K562 (cell line): ENCODE results near the gene PDF. TPM values are rescaled to one million over a fixed set of nuclear protein-coding genes. Genes with fewer than 3 reads are reported as not detected.

Experiments
- CCNT2 ChIP-seq: IDR thresholded peaks from 2 replicates; pipeline ENCODE4 v1.6.1; 2011; ENCODE audit warnings: borderline replicate concordance, low read depth, mild to moderate bottlenecking, moderate library complexity, mixed read lengths, low read length; ENCODE audit not compliant: insufficient read length; ENCODE audit errors: extremely low read depth
- CTBP1 ChIP-seq: fragments of 450-650 bp; IDR thresholded peaks from 2 replicates; pipeline ENCODE4 v1.6.1; 2016; ENCODE audit warnings: borderline replicate concordance
- ESRRB ChIP-seq: fragments of 250-450 bp; sonication (Bioruptor Pico); IDR thresholded peaks from 2 replicates; pipeline ENCODE4 v1.5.0; 2020; ENCODE audit warnings: mild to moderate bottlenecking, moderate library complexity, borderline replicate concordance
- FOXK2 ChIP-seq, 2 experiments: fragments of 450-650 bp; IDR thresholded peaks in 1 of 2; conservative IDR thresholded peaks in 1 of 2; 2 replicates each; pipeline ENCODE4 v1.6.1; 2016; ENCODE audit warnings: low read depth in 2 of 2, mild to moderate bottlenecking in 1 of 2
- JUND ChIP-seq, 2 experiments: IDR thresholded peaks; 2 replicates in 1 of 2; 3 replicates in 1 of 2; pipeline ENCODE4 v1.6.1; 2011; ENCODE audit warnings: borderline replicate concordance in 2 of 2, low read depth in 2 of 2, low read length in 2 of 2, improper control_type of control experiment in 1 of 2, missing biosample characterization in 1 of 2, missing genetic modification characterization in 1 of 2, missing genetic modification reagents in 1 of 2
- MAFG ChIP-seq: fragments of 450-650 bp; conservative IDR thresholded peaks from 2 replicates; pipeline ENCODE4 v1.6.1; 2016; ENCODE audit warnings: missing genetic modification characterization, missing compliant biosample characterization
- MEF2A ChIP-seq: IDR thresholded peaks from 2 replicates; pipeline ENCODE4 v1.6.1; 2011; ENCODE audit warnings: low read depth, mild to moderate bottlenecking, low read length, moderate library complexity; ENCODE audit not compliant: control insufficient read depth
- NFRKB ChIP-seq: fragments of 450-650 bp; IDR thresholded peaks from 2 replicates; pipeline ENCODE4 v1.6.1; 2016; ENCODE audit warnings: low read depth
- NR2F6 ChIP-seq: fragments of 450-650 bp; formaldehyde crosslinking; IDR thresholded peaks from 2 replicates; pipeline ENCODE4 v1.4.0; 2020; ENCODE audit warnings: mild to moderate bottlenecking
- POLR2H ChIP-seq: IDR thresholded peaks from 2 replicates; pipeline ENCODE4 v1.6.1; 2016; ENCODE audit warnings: missing genetic modification characterization, low read depth, mild to moderate bottlenecking, control low read depth, missing compliant biosample characterization, moderate library complexity
- RBM25 ChIP-seq: fragments of 200-400 bp; formaldehyde crosslinking; IDR thresholded peaks from 2 replicates; pipeline ENCODE4 v1.6.1; 2018; ENCODE audit warnings: low read length, low read depth, moderate library complexity; ENCODE audit not compliant: severe bottlenecking
- SREBF1 ChIP-seq: fragments of 150-350 bp; IDR thresholded peaks from 2 replicates; pipeline ENCODE4 v1.6.1; 2014; ENCODE audit warnings: antibody characterized with exemption, low read depth, low read length, borderline replicate concordance
- THRAP3 ChIP-seq: fragments of 450-650 bp; IDR thresholded peaks from 2 replicates; pipeline ENCODE4 v1.6.1; 2016; ENCODE audit warnings: mild to moderate bottlenecking, inconsistent platforms, borderline replicate concordance
- YBX1 ChIP-seq: fragments of 450-650 bp; IDR thresholded peaks from 2 replicates; pipeline ENCODE4 v1.7.1; 2016; ENCODE audit warnings: mild to moderate bottlenecking
- ZNF174 ChIP-seq: fragments of 250-450 bp; sonication (Bioruptor Pico); IDR thresholded peaks from 2 replicates; pipeline ENCODE4 v1.4.0; 2020; ENCODE audit warnings: mild to moderate bottlenecking
- polyA plus RNA-seq, 8 experiments: library from polyadenylated mRNA; depleted of rRNA in 4 of 8; stranded (reverse) in 5 of 8; unstranded in 3 of 8; fragments of >200 nt; fragmentation: Nextera tagmentation in 2 of 8; fragmentation: Illumina TruSeq in 1 of 8; extraction: Ambion mirVana in 2 of 8; extraction: Trizol in 1 of 8; gene quantifications; 2 replicates each; pipeline versions ENCODE4 v1.2.1 to v1.2.3, GENCODE V29; 2011 to 2014; ENCODE audit warnings: inconsistent platforms in 1 of 8, missing spikeins in 1 of 8
- total RNA-seq, 7 experiments: library from RNA; depleted of rRNA in 6 of 7; stranded (reverse); fragments of >200 nt in 6 of 7; fragmentation: Illumina TruSeq in 2 of 7; extraction: Trizol in 2 of 7; gene quantifications; 2 replicates each; pipeline versions ENCODE4 v1.2.1 to v1.2.3, GENCODE V29; 2011 to 2021; ENCODE audit warnings: low replicate concordance in 1 of 7
- TF ChIP-seq, protein P1 (sequence below), 2 experiments: IDR thresholded peaks; 2 replicates each; pipeline ENCODE4 v1.6.1; 2011; ENCODE audit warnings: borderline replicate concordance in 1 of 2, control low read depth in 1 of 2, low read depth in 1 of 2, low read length in 1 of 2, mild to moderate bottlenecking in 1 of 2, mixed read lengths in 1 of 2, moderate library complexity in 1 of 2; ENCODE audit not compliant: insufficient read depth in 1 of 2, insufficient read length in 1 of 2, poor library complexity in 1 of 2, severe bottlenecking in 1 of 2; ENCODE audit errors: extremely low read depth in 1 of 2
- TF ChIP-seq, protein P2 (sequence below): fragments of 200-800 bp; sonication (Bioruptor generic); IDR thresholded peaks from 2 replicates; pipeline ENCODE4 v1.6.1; 2017; ENCODE audit warnings: missing genetic modification characterization, missing compliant biosample characterization
- TF ChIP-seq, protein P3 (sequence below): sonication (generic); formaldehyde crosslinking; IDR thresholded peaks from 2 replicates; pipeline ENCODE4 v1.8.0; 2022; ENCODE audit warnings: mild to moderate bottlenecking, low read depth, missing genetic modification reagents

The PDF gene
- total and polyA plus RNA-seq, 9 of the 15 experiments (the other 6 are each of a cell fraction or from before 2014, with no cell fraction given) = 0.15 to 72.4 (median 5.6) TPM

DNA sequence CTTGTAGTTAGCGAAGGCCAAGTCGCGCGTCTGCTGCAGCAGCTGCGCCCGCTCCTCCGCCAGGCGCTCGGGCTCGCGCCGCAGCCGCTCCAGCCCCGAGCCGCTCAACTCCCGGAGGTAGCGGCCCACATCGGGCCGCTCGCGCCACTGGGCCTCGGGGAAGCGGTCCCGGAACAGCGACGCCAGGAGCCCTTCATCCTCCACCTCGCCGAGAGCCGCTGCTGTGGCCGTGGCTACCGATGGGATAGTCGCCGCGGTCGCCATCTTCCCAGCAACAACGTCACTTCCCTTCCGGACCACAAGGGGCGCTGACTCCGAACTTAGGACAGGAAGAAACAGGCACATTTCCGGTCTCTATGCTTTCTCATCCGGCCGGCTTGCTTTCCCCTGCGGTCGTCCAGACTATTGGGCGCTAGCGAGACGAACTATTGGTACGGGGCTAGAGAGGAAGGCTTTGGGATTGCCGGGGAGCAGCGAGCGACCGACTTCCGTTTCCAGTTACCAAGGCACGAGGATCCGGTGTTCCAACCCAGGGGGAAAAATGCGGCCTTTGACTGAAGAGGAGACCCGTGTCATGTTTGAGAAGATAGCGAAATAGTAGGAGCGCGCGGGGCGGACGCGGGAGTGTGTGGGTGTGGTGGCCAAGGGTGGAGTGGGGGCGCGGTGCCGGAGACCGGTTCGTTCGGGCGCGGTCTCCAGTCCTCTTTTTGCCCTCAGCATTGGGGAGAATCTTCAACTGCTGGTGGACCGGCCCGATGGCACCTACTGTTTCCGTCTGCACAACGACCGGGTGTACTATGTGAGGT lies 9.1 kb upstream of the PDF start, which contains the start of the genes COG8 and NIP7 (continued):
- TF ChIP-seq MEF2A (no peak), CTBP1 (peak; percentile 89), JUND (IDR thresholded peaks at IDR 0.05; ENCODE audit: borderline replicate concordance, low read depth, low read length) (peak; percentile 79), JUND (tag; IDR thresholded peaks at IDR 0.05; ENCODE audit: borderline replicate concordance, low read depth, low read length) (no peak), NFRKB (peak; percentile 97), THRAP3 (no peak), ESRRB (CRISPR knock-in tag) (no peak), SREBF1 (no peak), MAFG (no peak), NR2F6 (CRISPR knock-in tag) (no peak), FOXK2 (conservative IDR thresholded peaks at IDR 0.05 in 1 of 2, IDR thresholded peaks at IDR 0.05 in 1 of 2; ENCODE audit: low read depth in 2 of 2) (peak; percentile 96 to 98), YBX1 (no peak), CCNT2 (peak; percentile 21), ZNF174 (CRISPR knock-in tag) (no peak), POLR2H (tag) (peak; percentile 83), RBM25 (no peak)
- TF ChIP-seq, protein P1, sequence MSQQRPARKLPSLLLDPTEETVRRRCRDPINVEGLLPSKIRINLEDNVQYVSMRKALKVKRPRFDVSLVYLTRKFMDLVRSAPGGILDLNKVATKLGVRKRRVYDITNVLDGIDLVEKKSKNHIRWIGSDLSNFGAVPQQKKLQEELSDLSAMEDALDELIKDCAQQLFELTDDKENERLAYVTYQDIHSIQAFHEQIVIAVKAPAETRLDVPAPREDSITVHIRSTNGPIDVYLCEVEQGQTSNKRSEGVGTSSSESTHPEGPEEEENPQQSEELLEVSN (IDR thresholded peaks at IDR 0.05; ENCODE audit: borderline replicate concordance in 1 of 2, extremely low read depth in 1 of 2, insufficient read depth in 1 of 2, insufficient read length in 1 of 2, low read depth in 1 of 2, low read length in 1 of 2, poor library complexity in 1 of 2, severe bottlenecking in 1 of 2) = peak; percentile 34 to 64
- TF ChIP-seq, protein P2, sequence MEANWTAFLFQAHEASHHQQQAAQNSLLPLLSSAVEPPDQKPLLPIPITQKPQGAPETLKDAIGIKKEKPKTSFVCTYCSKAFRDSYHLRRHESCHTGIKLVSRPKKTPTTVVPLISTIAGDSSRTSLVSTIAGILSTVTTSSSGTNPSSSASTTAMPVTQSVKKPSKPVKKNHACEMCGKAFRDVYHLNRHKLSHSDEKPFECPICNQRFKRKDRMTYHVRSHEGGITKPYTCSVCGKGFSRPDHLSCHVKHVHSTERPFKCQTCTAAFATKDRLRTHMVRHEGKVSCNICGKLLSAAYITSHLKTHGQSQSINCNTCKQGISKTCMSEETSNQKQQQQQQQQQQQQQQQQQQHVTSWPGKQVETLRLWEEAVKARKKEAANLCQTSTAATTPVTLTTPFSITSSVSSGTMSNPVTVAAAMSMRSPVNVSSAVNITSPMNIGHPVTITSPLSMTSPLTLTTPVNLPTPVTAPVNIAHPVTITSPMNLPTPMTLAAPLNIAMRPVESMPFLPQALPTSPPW (CRISPR knock-in tag) = peak; percentile 37; the same call in 1 of the 2 replicates
- TF ChIP-seq, protein P3, sequence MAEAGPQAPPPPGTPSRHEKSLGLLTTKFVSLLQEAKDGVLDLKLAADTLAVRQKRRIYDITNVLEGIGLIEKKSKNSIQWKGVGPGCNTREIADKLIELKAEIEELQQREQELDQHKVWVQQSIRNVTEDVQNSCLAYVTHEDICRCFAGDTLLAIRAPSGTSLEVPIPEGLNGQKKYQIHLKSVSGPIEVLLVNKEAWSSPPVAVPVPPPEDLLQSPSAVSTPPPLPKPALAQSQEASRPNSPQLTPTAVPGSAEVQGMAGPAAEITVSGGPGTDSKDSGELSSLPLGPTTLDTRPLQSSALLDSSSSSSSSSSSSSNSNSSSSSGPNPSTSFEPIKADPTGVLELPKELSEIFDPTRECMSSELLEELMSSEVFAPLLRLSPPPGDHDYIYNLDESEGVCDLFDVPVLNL (CRISPR knock-in tag) = no peak
